HuH-7 (cell line): ENCODE measurements around the gene PROM2.
"Not testable (repeated sequence)": the region's sequence is repeated elsewhere in the genome, so short reads cannot be mapped to it uniquely, and the experiment has no call there.

ENCODE experiments used
- DNase-seq: peaks from one replicate; pipeline ENCODE4 v3.0.0; 2011; ENCODE audit warnings: low spot score

Gene PROM2, protein sequence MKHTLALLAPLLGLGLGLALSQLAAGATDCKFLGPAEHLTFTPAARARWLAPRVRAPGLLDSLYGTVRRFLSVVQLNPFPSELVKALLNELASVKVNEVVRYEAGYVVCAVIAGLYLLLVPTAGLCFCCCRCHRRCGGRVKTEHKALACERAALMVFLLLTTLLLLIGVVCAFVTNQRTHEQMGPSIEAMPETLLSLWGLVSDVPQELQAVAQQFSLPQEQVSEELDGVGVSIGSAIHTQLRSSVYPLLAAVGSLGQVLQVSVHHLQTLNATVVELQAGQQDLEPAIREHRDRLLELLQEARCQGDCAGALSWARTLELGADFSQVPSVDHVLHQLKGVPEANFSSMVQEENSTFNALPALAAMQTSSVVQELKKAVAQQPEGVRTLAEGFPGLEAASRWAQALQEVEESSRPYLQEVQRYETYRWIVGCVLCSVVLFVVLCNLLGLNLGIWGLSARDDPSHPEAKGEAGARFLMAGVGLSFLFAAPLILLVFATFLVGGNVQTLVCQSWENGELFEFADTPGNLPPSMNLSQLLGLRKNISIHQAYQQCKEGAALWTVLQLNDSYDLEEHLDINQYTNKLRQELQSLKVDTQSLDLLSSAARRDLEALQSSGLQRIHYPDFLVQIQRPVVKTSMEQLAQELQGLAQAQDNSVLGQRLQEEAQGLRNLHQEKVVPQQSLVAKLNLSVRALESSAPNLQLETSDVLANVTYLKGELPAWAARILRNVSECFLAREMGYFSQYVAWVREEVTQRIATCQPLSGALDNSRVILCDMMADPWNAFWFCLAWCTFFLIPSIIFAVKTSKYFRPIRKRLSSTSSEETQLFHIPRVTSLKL

DNA sequence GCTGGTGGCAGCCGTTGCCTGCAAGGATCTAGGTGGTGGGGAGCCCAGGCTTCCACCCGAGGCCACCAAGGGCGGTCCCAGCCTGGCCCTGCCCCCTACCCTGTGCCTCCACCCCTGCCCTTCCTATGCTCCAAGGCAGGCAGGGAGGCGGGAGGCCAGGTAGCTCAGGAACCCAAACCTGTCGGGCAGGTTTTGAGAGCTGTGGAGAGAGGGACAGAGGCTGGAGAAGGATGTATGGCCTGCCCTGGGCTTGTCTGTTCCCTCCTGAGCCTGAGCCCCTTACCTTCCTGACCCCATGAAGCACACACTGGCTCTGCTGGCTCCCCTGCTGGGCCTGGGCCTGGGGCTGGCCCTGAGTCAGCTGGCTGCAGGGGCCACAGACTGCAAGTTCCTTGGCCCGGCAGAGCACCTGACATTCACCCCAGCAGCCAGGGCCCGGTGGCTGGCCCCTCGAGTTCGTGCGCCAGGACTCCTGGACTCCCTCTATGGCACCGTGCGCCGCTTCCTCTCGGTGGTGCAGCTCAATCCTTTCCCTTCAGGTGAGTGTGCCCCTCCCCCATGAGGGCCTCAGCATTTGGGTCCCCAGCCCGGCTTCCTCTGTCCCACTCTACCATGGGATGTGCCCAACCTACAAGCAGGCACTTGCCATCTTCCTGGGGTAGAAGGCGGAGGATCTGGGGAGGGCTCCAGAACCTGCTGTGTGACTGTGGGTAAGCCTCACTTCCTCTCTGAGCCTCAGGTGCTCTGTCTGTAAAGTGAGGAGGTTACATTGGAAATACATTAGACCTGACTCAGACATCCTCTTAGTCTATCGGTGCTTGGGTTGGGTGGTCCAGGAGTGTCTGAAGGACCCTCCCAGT, at the start of gene PROM2:
Gene PROM2 (plus strand): TSS at position 159 of the 860 bp plus-strand sequence. CDS start 137 bp downstream, at position 296.
- DNase-seq, result no peak

DNA sequence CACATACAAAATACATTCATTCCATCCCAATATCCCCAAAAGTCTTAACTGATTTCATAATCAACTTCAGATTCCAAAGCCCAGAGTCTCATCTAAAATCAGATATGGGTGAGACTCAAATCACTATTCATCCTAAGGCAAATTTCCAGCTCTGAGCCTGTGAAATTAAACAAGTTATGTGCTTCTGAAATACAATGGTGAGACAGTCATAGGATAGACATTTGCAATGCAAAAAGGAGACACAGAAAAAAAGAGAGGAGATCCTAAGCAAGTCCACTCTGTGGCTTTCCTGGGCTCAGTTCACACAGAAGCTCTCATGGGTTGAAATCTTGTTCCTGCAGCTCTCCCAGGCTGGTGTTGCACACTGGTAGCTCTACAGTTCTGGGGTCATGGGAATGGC, 48.6 kb upstream of the PROM2 start:
- no peak for DNase-seq

DNA sequence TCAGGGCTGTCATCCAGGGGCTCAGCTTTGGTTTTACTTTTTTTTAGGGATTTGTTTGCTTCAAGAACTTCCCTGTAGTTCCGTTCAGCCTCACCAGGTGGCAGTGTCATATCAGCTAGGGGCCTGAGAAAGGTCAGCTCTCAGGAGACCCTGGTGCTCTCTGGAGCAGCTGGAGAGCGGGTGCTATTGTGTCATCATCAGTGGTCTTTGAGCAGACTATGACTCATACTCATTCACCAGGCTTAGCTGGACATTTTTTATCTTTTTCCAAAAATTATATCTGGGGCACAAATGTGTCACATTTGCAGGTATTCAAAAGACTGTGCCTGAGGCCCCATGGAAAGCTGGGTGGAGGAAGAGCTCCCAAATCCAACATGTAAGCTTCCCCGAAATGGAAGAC, 42.5 kb upstream of the PROM2 start:
- peak; percentile 66 for DNase-seq

DNA sequence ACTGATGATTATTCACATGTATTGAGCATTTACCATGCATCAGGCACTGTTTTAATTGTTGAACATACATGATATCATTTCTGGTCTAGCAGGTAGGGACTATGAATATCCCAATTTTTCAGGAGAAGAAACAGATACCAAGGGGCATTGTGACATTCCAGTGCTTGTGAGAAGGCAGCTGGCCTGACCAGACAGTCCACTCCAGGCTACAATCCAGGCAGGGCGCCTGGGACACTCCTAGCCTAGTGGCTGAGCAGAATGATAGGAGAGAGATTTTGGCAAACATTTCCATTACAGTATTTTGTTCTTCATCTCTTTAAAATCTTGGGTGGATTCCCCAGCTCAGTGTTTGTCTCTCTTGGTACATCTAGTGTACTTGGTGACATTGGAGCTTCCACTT, 42.0 kb upstream of the PROM2 start:
- DNase-seq, result no peak

DNA sequence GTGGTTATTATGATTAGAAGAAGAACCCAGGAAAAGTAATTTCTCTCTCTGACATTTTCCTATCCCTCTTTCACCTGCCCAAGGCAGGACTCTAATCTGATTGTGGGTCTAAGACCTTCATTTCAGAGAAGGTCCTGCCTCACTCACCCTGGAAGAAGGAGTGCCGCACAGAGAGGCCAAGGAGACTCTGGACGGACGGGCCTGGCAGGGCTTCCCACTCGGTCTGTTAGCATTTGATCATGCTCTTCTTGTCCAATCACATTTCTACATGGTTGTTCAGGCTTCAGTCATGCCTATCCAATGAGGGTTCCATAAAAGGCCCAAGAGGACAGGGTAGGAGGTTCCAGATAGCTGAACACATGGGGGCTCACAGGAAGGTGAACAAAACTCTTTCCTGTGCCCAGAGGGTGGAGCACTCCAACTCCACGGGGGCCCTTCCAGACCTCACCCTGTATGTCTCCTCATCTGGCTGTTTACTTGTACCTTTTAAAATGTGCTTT, 39.9 kb upstream of the PROM2 start:
- DNase-seq, result no peak

DNA sequence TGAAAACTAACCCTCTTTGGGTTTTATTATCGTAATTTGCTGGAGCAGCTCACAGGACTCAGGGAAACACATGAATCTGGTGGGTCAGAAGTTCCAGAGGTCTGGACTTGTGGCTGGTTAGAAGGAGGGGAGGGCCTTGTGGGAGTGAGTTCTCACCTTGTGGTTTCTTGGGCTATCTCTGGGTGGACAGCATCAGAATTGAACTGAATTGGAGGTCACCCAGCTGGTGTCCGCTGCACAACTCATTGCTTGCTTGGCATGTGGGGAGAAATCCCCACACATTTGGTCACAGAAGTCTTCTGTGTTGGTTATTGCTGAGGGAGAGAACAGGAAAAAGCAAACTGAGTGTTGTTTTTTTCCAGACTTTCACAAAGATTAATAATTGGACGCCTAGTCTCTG, 39.4 kb upstream of the PROM2 start:
- no peak for DNase-seq

DNA sequence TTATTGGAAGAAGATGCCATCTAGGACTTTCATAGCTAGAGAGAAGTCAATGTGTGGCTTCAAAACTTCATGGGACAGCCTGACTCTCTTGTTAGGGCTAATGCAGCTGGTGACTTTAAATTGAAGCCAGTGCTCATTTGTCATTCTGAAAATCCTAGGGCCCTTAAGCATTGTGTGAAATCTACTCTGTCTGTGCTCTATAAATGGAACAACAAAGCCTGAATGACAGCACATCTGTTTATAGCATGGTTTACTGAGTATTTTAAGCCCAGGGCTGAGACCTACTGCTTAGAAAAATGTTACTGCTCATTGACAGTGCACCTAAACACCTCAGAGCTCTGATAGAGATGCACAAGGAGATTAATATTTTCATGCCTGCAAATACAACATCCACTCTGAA, 36.1 kb upstream of the PROM2 start:
- DNase-seq, result no peak

DNA sequence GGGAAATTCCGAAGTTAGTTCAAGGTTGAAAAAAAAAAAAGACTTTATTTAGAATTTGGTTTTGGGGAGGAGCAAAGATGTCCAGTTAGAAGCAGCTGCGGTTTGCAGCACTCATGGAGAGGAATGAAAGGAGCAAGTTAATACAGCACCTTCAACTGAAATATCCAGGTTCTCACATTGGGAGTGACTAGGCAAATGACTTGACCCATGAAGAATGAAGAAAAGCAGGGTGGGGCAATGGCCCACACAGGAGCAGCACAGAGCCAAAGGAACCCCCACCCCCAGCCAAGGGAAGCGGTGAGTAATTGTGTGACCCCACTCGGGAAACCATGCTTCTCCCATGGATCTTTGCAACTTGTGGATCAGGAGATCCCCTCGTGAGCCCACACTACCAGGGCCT, 34.2 kb upstream of the PROM2 start:
- no peak for DNase-seq

DNA sequence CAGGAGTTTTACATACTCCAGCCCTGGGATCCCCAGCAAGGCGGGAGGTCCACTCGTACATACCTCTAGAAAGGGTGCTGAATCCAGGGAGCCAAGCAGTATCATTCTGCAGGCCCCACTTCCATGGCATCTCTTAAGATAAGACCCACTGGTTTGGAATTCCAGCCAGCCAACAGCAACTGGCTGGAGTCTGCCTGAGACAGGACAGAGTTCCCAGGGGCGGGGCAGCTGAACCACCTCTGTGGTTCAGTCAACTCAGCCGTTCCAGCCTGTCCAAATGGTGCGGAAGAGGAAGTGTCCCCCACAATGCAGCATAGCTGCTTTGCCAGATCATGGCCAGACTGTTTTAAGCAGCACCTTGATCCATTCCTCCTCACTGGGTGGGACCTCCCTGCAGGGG, 33.7 kb upstream of the PROM2 start:
- DNase-seq, result no peak

DNA sequence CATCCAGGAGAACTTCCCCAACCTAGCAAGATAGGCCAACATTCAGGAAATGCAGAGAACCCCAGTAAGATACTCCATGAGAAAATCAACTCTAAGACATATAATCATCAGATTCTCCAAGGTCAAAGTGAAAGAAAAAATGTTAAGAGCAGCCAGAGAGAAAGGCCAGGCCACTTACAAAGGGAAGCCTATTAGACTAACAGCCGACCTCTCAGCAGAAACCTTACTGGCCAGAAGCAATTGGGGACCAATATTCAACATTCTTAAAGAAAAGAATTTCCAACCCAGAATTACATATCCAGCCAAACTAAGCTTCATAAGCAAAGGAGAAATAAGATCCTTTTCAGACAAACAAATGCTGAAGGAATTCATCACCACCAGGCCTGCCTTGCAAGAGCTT, 32.2 kb upstream of the PROM2 start:
- DNase-seq, result not testable (repeated sequence)

DNA sequence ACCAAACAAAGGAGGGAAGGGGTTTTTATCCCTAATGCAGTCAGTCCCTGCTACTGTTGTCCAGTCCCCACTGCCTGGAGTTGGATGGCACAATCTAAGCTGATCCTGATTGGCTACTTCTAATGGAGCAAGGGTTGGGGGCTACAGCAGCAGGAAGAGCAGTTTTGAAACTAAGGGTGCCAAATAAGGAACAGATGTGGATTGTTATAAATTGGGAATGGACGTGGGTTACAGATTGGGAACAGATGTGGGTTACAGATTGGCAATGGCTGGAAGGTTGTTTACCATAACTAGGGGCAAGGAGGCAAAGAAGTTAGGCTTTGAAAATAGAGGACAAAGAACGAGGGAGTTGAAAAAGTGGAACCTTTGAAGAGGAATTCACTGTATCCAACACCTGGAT, 16.0 kb upstream of the PROM2 start:
- no peak for DNase-seq

DNA sequence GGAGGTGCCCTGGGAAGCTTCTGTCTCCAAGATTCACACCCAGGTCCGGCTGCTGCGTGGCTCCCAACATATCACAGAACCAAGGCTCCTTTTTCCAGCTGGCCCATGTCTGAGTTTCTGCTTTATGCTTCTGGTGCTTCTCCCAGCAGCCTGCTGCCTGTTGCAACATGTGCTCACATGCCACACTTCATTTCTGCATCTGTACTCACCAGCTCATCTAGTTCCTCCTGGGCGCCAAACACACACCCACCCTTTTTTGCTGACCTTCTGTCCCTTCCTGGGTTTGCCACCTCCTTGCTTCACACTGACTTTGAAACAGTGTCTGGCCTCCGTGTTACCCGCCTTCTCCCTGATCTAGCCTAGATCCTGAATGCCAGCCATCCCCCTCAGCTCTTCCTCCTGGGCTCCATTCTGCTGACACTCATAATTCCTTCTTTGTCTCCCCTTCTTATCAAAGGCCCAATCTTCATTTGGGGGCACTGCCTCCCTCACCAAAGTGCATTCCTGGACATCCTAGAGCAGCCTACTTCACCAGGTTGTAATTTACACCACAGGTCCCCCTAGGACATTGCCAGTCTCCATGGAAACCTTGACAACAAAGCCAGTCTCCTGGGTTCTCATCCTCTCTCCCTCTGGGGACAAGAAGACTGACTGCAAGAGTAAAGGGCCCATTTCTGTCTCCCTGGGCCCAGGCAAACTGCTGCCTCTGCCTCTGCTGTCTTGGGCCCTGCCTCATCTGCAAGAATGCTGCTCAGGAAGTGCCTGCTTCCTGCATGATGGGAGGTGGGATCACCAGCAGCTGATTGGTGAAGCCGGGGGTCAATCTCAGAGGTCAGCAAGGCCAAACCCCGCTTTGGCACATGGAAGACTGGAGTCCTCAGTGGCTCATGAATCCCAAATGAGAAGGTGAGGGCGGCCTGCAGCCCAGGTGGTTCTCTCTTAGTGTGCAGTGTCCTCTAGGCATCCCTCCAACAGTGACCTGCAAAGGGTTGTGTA, 13.9 kb upstream of the PROM2 start:
- DNase-seq, result no peak

DNA sequence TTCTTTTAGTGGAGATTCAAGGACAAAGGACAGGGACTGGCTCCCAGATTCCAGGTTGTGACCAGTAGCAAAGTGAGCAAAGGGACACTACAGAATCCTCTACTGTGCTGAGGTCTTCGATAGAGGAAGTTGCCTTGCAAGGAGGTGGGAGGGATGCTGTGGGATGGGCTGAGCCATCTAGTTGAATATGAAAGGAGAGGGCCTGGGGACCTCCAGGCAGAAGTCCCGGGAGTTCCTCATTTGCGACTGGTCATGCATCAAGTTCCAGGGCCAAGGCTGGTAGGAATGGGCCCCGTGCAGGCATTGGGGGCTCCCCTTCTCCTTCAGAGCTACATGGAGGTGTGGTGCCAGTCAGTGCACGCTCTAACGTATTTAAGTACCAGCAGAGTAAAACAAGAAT, 12.6 kb upstream of the PROM2 start:
- DNase-seq, result no peak

DNA sequence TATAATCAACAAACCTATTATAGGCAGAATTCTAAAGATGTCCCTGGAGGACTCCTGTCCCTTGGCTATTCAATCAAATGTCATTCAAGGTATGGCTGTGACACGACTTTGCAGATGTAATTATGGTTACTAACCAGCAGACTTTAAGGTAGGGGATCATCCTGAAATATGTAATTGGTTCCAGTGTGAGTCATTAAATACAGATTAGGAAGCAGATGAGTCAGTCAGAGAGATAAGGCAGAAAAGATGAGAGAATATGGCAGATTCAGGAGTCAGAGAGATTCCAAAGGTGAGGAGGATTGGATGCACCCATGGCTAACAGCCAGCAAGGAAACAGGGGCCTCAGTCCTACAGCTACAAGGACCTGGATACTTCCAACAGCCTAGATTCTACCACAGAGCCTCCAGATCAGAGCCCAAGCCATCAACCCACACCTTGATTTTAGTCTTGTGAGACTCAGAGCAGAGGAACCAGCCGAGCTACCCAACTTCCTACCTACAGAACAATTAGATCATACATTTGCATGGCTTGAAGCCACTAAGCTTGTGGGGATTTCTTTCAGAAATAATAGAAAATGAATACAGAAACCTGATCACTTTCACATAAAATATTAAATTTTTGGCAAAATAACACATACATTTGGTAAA, 11.2 kb upstream of the PROM2 start:
- no peak for DNase-seq

DNA sequence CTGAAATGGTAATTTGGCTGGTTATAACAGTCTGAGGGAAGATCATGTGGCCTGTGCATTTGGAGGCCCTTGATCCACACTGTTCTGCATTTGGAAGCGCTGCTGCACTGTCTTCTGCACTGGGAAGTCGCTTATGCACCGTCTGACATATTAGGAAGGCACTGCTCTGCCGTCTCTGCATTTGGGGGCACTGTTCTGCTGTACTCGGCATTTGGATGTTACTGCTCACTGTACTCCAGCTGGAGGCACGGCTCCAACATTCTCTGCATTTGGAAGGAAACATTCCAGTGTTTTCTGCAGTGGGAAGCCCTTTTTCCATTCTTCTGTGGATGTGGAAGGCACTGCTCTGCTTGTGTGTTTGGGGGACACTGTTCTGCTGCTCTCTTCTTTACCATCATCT, 9.6 kb upstream of the PROM2 start:
- no peak for DNase-seq

DNA sequence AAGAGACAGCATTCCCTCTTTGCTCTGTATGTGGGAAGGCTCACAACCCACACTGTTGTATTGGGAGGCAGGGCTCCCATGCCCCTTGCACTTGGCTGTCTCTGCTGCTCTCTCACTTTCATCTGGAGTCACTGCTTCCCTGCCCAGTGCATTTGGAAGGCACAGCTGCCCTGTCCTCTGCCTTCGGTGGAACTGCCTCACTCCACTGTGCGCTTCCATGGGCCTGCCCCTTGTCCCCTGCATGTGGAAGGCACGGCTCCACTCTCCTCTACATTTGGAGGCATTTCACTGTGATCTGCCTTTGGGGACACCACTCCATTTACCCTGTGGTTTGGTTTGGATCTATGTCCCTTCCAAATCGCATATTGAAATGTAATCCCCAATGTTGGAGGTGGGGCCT, 9.1 kb upstream of the PROM2 start:
- DNase-seq, result no peak

DNA sequence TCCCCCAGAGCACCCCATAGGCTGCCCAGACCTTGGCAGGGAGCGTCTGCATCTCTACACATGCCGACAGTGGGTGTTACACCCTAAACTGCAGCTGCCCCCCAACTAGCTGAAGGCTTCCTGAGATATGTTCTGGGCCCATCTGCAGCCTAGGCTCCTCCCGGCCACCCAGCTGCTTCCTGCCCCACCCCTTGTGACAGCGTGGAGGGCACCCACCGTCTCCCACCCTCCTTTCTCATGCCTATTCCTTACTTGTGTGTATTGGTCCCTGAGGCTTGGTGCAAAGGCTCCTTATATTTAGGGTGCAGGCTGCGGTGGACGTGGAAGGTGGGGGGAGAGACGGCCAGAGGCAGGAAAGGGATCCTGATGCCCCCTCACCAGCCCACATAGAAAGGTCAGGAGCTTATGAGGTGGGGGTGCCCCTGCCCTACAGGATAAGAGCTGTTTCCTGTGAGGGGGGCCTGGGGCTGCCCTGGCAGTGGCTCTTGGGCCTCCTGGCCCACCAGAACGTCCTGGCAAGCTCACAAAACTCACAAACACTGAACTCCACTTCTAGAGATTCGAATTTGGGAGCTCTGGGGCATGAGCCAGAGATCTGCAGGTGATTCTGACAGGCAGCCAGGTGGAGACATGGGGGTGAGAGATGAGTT, 7.3 kb upstream of the PROM2 start:
- no peak for DNase-seq

DNA sequence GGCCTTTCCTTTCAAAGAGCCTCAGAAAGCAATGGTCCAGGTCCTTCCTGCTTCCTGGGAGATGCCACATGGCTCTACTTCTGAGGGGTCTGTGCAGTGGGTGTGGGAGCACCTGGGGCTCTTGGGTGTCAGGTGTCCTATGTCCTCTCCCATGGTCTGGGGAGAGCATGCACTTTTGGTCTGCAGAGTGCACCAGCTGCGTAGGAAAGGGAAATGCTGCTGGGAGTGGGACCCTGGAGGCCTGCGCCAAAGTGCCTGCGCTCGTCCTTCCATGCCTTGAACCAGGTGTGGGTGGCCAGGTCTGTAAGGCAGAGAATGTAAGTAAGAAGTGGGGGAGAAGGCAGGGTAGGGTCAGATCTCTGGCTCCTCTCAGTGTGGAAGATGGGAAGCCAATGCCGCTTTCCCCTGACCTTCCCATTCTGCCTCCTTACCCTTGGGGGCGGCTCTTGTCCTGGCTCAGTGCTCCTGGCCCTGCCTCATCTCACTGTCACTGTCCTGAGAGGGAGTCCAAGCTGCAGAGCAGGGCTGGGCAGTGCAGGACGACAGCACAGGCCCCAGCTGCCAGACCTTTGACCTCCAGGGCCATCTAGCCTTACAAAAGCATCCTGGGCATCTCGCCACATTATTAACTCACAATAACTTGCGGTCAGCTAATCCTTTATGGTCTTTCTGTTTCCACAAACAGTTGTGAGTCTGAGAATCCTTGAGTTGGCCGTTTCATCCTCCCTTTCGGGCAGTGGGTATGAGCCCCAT, 6.6 kb upstream of the PROM2 start:
- DNase-seq, result no peak
